EH (cell line): ENCODE results near the gene SEC14L2.

Experiments
- DNase-seq: peaks from one replicate; pipeline ENCODE4 v3.0.0-alpha.2; 2015; ENCODE audit warnings: low read depth

Gene SEC14L2

GRCh38 chr22:30404307-30404706 lies 7.5 kb downstream of the SEC14L2 start:
- DNase-seq: no peak

GRCh38 chr22:30405731-30406130 lies 8.9 kb downstream of the SEC14L2 start:
- no peak for DNase-seq

GRCh38 chr22:30406400-30406799 lies 9.6 kb downstream of the SEC14L2 start:
- no peak for DNase-seq

GRCh38 chr22:30408388-30409102 lies 11.7 kb downstream of the SEC14L2 start:
- DNase-seq: peak; percentile 96

- no peak for DNase-seq
Observed at GRCh38 chr22:30411780-30412179, 15.0 kb downstream of the SEC14L2 start.

- no peak for DNase-seq
Observed at GRCh38 chr22:30413001-30413400, 16.2 kb downstream of the SEC14L2 start.

GRCh38 chr22:30413745-30414524 lies 17.1 kb downstream of the SEC14L2 start:
- DNase-seq: no peak

- DNase-seq: peak; percentile 53
Observed at GRCh38 chr22:30414525-30415047, 17.8 kb downstream of the SEC14L2 start.

GRCh38 chr22:30416403-30416802 lies 19.6 kb downstream of the SEC14L2 start:
- no peak for DNase-seq

GRCh38 chr22:30416837-30417236 lies 20.0 kb downstream of the SEC14L2 start:
- DNase-seq: no peak

- DNase-seq: peak; percentile 88
Observed at GRCh38 chr22:30420347-30421125, 23.7 kb downstream of the SEC14L2 start.

- peak; percentile 24 for DNase-seq
Observed at GRCh38 chr22:30421695-30422480, 25.1 kb downstream of the SEC14L2 start.

GRCh38 chr22:30422481-30423300 lies 25.9 kb downstream of the SEC14L2 start:
- DNase-seq: peak; percentile 97

GRCh38 chr22:30423301-30423958 lies 26.6 kb downstream of the SEC14L2 start:
- DNase-seq: no peak

- DNase-seq: peak; percentile 100
Observed at GRCh38 chr22:30423959-30424533, 27.2 kb downstream of the SEC14L2 start.

GRCh38 chr22:30424534-30425326 lies 27.9 kb downstream of the SEC14L2 start:
- peak; percentile 52 for DNase-seq

- DNase-seq: no peak
Observed at GRCh38 chr22:30425327-30425615, 28.5 kb downstream of the SEC14L2 start.

GRCh38 chr22:30425616-30426387 lies 29.0 kb downstream of the SEC14L2 start, which contains the start of gene MTFP1:
Gene MTFP1 (plus strand): TSS chr22:30425768. CDS start chr22:30425880, 112 bp downstream.
- DNase-seq: peak; percentile 69
